NOMO-1 (cell line): Measurements from ENCODE around the gene BNC2.
"Not testable (repeated sequence)": the region's sequence is repeated elsewhere in the genome, so short reads cannot be mapped to it uniquely, and the experiment has no call there.

Source experiments
- DNase-seq, 2 experiments: peaks; one replicate each; lab custom pipeline; 2025; ENCODE audit not compliant: unreplicated experiment in 2 of 2; lab: John Stamatoyannopoulos, UW

BNC2 gene

GRCh38 chr9:16521868-16522411, 348.5 kb downstream of the BNC2 start:
- no peak for DNase-seq

- DNase-seq = no peak
Observed at GRCh38 chr9:16519001-16519400, 351.5 kb downstream of the BNC2 start.

- DNase-seq = no peak
Observed at GRCh38 chr9:16516891-16517290, 353.6 kb downstream of the BNC2 start.

- DNase-seq = no peak
Observed at GRCh38 chr9:16515879-16516301, 354.6 kb downstream of the BNC2 start.

GRCh38 chr9:16515207-16515606, 355.3 kb downstream of the BNC2 start:
- DNase-seq = no peak

GRCh38 chr9:16514131-16514530, 356.3 kb downstream of the BNC2 start:
- DNase-seq = no peak

- no peak for DNase-seq
Observed at GRCh38 chr9:16512281-16512680, 358.2 kb downstream of the BNC2 start.

- no peak for DNase-seq
Observed at GRCh38 chr9:16510482-16510881, 360.0 kb downstream of the BNC2 start.

- DNase-seq = no peak
Observed at GRCh38 chr9:16509997-16510396, 360.5 kb downstream of the BNC2 start.

GRCh38 chr9:16505199-16505598, 365.3 kb downstream of the BNC2 start:
- no peak for DNase-seq

- no peak for DNase-seq
Observed at GRCh38 chr9:16501726-16502125, 368.7 kb downstream of the BNC2 start.

- DNase-seq = no peak
Observed at GRCh38 chr9:16501141-16501540, 369.3 kb downstream of the BNC2 start.

- no peak for DNase-seq
Observed at GRCh38 chr9:16500386-16500785, 370.1 kb downstream of the BNC2 start.

GRCh38 chr9:16499892-16500291, 370.6 kb downstream of the BNC2 start:
- no peak for DNase-seq

GRCh38 chr9:16496908-16497307, 373.6 kb downstream of the BNC2 start:
- no peak for DNase-seq

GRCh38 chr9:16487915-16488314, 382.6 kb downstream of the BNC2 start:
- no peak for DNase-seq

- no peak for DNase-seq
Observed at GRCh38 chr9:16485575-16486321, 384.7 kb downstream of the BNC2 start.

GRCh38 chr9:16485160-16485559, 385.3 kb downstream of the BNC2 start:
- no peak for DNase-seq

- no peak for DNase-seq
Observed at GRCh38 chr9:16484744-16485143, 385.7 kb downstream of the BNC2 start.

- no peak for DNase-seq
Observed at GRCh38 chr9:16484180-16484579, 386.3 kb downstream of the BNC2 start.

- DNase-seq = no peak
Observed at GRCh38 chr9:16482764-16483163, 387.7 kb downstream of the BNC2 start.

- not testable (repeated sequence) for DNase-seq
Observed at GRCh38 chr9:16480584-16480983, 389.9 kb downstream of the BNC2 start.

- DNase-seq = no peak
Observed at GRCh38 chr9:16475996-16476395, 394.5 kb downstream of the BNC2 start.
